Measurements from ENCODE around the gene AGAP2.
A peak's percentile ranks its signal among the peaks of the same experiment; 100 is the strongest.

Gene AGAP2

GRCh38 chr12:57694459-57695019 lies 44.0 kb downstream of the AGAP2 start:
- Histone ChIP-seq H3K4me3 (replicated peaks; ENCODE audit: insufficient read depth, low read length) (peak overlapping the region; percentile 67), H3K27me3 (ENCODE audit: insufficient read depth, poor library complexity, severe bottlenecking) (peaks cover 5% of the 10 kb centered on the region), H3K27ac (replicated peaks) (peak overlapping the region; percentile 82)
- no peak for DNase-seq (ENCODE audit: low read depth in 1 of 2, low spot score in 1 of 2)
- TF ChIP-seq REST (IDR thresholded peaks at IDR 0.05; ENCODE audit: insufficient replicate concordance, low read depth): no peak
- no peak for TF ChIP-seq SPI1 (IDR thresholded peaks at IDR 0.05; ENCODE audit: borderline replicate concordance, low read depth)
- TF ChIP-seq GABPA (IDR thresholded peaks at IDR 0.05; ENCODE audit: low read depth): no peak
- no peak for TF ChIP-seq POLR2AphosphoS5 (IDR thresholded peaks at IDR 0.05; ENCODE audit: low read depth)
- no peak for TF ChIP-seq CTCF (IDR thresholded peaks at IDR 0.05; ENCODE audit: insufficient read depth, low read length)

- H3K4me3 ChIP-seq (replicated peaks; ENCODE audit: insufficient read depth, low read length): peak within 1 kb of the TSS; percentile 67
- peak within 1 kb of the TSS; percentile 82 for H3K27ac ChIP-seq (replicated peaks)
- peak; percentile 99 to 100 for DNase-seq (ENCODE audit: low read depth in 1 of 2, low spot score in 1 of 2)
- peaks cover 5% of the 10 kb centered on the region for H3K27me3 ChIP-seq (ENCODE audit: insufficient read depth, poor library complexity, severe bottlenecking)
- TF ChIP-seq GABPA (IDR thresholded peaks at IDR 0.05; ENCODE audit: low read depth) (peak; percentile 20; the same call in 1 of the 2 replicates), POLR2AphosphoS5 (IDR thresholded peaks at IDR 0.05; ENCODE audit: low read depth) (peak; percentile 92), CTCF (IDR thresholded peaks at IDR 0.05; ENCODE audit: insufficient read depth, low read length) (peak; percentile 64), SPI1 (IDR thresholded peaks at IDR 0.05; ENCODE audit: borderline replicate concordance, low read depth) (peak; percentile 80), REST (IDR thresholded peaks at IDR 0.05; ENCODE audit: insufficient replicate concordance, low read depth) (peak; percentile 75)
These were observed 44.7 kb downstream of the AGAP2 start, which contains the start of gene OS9 for GRCh38 chr12:57693659-57694458. Gene OS9, plus strand, starts transcription at chr12:57694132. Its CDS starts 30 bp downstream, at chr12:57694162.

- no peak for DNase-seq (ENCODE audit: low read depth in 1 of 2, low spot score in 1 of 2)
- H3K27ac ChIP-seq (replicated peaks): no peak overlapping the region
- peaks cover 5% of the 10 kb centered on the region for H3K27me3 ChIP-seq (ENCODE audit: insufficient read depth, poor library complexity, severe bottlenecking)
- H3K4me3 ChIP-seq (replicated peaks; ENCODE audit: insufficient read depth, low read length): peak overlapping the region; percentile 27
- no peak for TF ChIP-seq GABPA (IDR thresholded peaks at IDR 0.05; ENCODE audit: low read depth)
- TF ChIP-seq REST (IDR thresholded peaks at IDR 0.05; ENCODE audit: insufficient replicate concordance, low read depth): no peak
- TF ChIP-seq SPI1 (IDR thresholded peaks at IDR 0.05; ENCODE audit: borderline replicate concordance, low read depth): no peak
- no peak for TF ChIP-seq POLR2AphosphoS5 (IDR thresholded peaks at IDR 0.05; ENCODE audit: low read depth)
- TF ChIP-seq CTCF (IDR thresholded peaks at IDR 0.05; ENCODE audit: insufficient read depth, low read length): no peak
These were observed 45.3 kb downstream of the AGAP2 start for GRCh38 chr12:57693317-57693658.

All from HL-60 (cell line).